D721Med (cell line): Measurements from ENCODE around the gene ABCA13.

Source experiments
- DNase-seq: peaks from one replicate; pipeline ENCODE4 v3.0.0; 2011; ENCODE audit warnings: low spot score; ENCODE audit not compliant: insufficient read length
- FAIRE-seq: peaks from 2 replicates; lab custom pipeline; 2011; peaks lifted over from hg19 to GRCh38; lab: Jason Lieb, UNC
- TF ChIP-seq, protein P1 (sequence below): IDR thresholded peaks from 2 replicates; pipeline ENCODE4 v1.5.1; 2012; ENCODE audit warnings: mild to moderate bottlenecking, control low read depth; ENCODE audit not compliant: insufficient read depth; ENCODE audit errors: missing control alignments

The ABCA13 gene

DNA sequence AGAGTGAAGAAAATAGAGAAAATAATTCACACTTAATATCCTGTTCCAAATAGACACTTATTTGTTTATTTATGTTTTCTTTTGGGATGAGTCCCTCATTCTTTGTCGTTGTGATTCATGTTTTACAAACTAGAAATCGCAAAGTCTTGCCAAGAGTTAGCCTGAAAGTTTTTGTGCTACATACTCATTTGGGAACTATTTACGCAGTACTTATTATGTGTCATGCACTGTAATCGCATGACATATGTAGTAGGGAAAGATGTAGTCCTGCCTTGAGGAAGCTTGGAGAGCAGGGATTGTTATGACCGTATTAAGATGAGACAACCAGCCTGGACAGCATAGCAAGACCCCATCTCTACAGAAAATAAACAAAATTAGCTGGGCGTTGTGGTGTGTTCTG lies 189.3 kb downstream of the ABCA13 start:
- FAIRE-seq (no peak), DNase-seq (no peak)
- TF ChIP-seq, protein P1, sequence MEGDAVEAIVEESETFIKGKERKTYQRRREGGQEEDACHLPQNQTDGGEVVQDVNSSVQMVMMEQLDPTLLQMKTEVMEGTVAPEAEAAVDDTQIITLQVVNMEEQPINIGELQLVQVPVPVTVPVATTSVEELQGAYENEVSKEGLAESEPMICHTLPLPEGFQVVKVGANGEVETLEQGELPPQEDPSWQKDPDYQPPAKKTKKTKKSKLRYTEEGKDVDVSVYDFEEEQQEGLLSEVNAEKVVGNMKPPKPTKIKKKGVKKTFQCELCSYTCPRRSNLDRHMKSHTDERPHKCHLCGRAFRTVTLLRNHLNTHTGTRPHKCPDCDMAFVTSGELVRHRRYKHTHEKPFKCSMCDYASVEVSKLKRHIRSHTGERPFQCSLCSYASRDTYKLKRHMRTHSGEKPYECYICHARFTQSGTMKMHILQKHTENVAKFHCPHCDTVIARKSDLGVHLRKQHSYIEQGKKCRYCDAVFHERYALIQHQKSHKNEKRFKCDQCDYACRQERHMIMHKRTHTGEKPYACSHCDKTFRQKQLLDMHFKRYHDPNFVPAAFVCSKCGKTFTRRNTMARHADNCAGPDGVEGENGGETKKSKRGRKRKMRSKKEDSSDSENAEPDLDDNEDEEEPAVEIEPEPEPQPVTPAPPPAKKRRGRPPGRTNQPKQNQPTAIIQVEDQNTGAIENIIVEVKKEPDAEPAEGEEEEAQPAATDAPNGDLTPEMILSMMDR, result no peak

DNA sequence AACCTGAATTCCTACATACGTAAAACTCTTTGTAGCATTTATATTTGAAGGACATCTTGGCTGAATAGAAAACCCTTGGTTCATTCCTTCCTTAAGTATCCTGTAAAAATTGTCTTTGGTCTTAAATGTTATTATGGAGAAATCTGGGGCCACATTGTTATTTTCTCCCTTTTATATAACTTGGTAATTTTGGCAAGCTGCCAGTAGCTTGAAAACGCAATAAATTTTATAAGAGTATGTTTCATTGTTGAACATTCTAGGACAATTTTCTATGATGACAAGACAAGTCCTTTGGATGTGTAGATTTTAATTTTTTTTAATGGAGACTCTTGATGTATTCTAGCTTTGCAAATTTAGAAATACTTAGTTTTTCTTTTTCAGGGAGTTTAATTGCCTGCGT lies 191.9 kb downstream of the ABCA13 start:
- DNase-seq (no peak), FAIRE-seq (no peak)
- TF ChIP-seq, protein P1, result no peak

DNA sequence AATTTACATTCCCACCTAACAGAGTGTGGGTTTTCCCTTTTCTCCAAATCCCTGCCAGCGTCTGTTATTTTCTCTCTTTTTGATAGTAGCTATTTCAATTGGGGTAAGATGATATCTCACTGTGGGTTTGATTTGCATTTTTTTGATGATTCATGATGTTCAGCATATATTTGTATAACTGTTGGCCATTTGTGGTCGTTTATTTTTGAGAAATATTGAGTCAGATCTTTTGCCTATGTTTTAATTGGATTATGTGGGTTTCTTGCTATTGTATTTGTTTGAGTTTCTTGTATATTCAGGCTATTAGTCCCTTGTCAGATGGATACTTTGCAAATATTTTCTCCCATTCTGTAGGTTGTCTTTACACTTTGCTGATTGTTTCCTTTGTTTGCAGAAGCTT lies 193.8 kb downstream of the ABCA13 start:
- no peak for FAIRE-seq
- no peak for DNase-seq
- TF ChIP-seq, protein P1, result no peak

DNA sequence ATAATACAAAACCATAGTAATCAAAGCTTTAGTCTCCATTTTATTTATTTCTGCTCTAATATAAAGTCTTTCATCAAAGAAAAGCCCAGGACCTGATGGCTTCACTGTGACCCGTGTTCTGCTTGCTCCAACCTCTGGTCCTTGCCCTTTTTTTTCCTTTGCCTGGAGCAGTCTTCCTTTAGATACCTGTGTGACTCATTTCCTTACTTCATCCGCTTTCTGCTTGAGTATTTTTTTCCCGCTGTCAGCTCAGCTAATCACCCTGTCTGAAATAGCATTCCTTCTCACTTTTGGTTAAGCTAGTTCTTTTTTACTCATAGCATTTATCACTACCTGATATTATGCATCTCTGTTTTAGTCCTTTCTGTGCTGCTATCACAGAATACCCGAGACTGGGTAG lies 194.8 kb downstream of the ABCA13 start:
- DNase-seq, result no peak
- FAIRE-seq, result no peak
- TF ChIP-seq, protein P1, result no peak

DNA sequence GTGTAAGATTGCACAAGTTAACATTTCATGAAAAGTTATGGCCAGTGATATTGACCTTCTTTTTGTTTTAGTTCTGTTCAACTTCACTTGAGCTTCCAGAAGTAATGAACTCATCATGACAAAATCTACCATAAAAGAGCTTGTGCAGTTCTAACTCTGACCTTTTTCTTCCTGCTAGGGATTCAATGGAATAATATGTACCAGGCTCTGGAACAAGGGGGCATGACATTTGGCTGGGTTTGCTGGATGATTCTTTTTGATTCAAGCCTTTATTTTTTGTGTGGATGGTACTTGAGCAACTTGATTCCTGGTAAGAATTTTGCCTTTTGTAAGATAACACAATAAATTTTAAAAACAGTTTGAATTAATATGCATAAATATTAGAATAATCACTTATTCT lies 205.0 kb downstream of the ABCA13 start:
- TF ChIP-seq, protein P1, result no peak
- FAIRE-seq, result no peak

DNA sequence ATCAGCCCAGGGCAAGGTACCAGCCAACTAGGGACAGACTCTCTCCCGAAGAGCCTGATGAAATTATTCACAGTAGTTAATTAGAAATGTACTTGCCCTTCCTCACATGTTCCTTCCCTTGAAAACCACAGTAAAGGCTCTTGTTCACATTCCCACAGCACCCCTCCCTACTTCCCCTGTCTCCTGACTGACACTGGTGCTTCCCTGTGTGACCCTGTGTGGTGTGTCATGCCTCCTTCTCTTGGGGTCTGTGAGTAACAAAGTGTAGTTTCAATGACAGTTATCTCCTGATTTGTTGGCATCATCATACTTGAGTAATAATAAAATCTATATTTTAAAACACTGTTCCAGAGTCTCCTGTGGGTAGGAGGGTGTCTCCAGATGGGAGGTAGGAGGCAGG lies 209.7 kb downstream of the ABCA13 start:
- DNase-seq (no peak), FAIRE-seq (no peak)
- TF ChIP-seq, protein P1, result no peak

More for the DNA sequence above, 205.0 kb downstream of the ABCA13 start:
- no peak for DNase-seq

DNA sequence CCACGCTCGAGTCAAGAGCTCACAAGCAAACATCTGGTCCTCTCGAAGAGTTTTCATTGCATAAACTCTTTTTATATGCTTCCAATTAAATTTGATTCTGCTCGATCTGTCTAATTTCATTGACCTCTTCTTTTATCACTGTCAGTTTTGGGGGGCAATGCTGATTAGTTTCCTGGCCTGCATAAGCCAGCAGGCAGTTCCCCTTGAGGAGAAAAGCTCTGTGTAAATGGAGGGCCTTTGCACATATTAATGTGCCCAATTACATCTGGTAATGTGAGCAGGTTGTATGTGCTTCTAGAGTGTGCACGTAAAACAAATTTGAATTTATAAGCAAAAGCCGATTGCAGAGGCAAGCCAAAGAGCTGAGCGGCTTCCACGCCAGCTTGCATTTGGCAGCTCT lies 210.3 kb downstream of the ABCA13 start:
- TF ChIP-seq, protein P1, result no peak
- DNase-seq, result peak; percentile 16
- no peak for FAIRE-seq
